T-helper 2 cell treated with Interferon-gamma antibody and Interleukin-4, amounts not matched to agents 100 ng/mL and 5 ng/mL, for 36 hours (primary cell): Measurements from ENCODE around the gene HPCAL1. TPM values are rescaled to one million over a fixed set of nuclear protein-coding genes. Genes with fewer than 3 reads are reported as not detected.

Experiments used
- intact Hi-C: fragments of 100-400 bp; cut with micrococcal nuclease; formaldehyde crosslinking; loops from one replicate; pipeline ENCODE4 v1.15.1; 2023
- total RNA-seq: library from RNA; stranded (reverse); gene quantifications from 2 replicates; pipeline ENCODE4 v1.2.3, GENCODE V29; 2022

HPCAL1 gene
- total RNA-seq, 1 donor from 2014 or later = 69.4 TPM

GRCh38 chr2:10366601-10367270, 64.0 kb downstream of the HPCAL1 start:
- intact Hi-C loops = no loop called here

- intact Hi-C loops = no loop called here
Observed at GRCh38 chr2:10367472-10368439, 65.1 kb downstream of the HPCAL1 start.

DNA sequence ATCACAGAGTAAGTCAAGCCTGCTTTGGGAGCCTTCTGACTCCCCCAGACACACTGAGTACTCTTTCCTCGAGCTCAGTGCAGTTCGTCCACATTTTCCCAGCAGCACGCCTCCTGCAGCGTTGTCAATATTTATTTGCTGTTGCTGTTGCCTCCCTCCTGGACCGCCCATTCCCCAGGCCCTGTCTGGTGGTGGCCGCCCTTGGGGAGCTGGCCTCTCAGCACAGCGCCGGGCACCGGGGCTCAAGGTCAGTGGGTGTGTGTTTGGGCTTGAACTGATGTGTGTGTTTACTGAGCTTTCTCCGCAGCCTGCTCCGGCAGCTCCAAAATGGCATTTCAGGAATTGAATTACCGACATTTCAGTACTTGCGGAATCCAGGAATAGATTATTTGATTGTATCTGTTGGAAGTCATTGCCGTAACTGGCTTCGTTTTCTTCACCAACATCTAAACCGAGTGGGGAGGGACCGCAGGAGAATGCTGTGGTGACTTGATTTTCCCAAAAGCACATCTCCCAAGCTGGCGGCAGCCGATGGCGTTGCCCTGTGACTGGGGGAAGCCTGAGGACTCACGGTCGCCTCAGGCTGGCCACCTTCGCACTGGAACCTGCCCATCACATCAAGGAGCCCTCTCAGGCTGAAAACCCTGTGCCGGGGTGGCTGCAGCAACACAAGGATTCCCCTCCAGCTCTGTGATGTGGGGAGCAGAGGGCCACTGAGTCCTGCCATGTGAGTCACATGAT, 66.0 kb downstream of the HPCAL1 start:
- intact Hi-C loops = no loop called here

DNA sequence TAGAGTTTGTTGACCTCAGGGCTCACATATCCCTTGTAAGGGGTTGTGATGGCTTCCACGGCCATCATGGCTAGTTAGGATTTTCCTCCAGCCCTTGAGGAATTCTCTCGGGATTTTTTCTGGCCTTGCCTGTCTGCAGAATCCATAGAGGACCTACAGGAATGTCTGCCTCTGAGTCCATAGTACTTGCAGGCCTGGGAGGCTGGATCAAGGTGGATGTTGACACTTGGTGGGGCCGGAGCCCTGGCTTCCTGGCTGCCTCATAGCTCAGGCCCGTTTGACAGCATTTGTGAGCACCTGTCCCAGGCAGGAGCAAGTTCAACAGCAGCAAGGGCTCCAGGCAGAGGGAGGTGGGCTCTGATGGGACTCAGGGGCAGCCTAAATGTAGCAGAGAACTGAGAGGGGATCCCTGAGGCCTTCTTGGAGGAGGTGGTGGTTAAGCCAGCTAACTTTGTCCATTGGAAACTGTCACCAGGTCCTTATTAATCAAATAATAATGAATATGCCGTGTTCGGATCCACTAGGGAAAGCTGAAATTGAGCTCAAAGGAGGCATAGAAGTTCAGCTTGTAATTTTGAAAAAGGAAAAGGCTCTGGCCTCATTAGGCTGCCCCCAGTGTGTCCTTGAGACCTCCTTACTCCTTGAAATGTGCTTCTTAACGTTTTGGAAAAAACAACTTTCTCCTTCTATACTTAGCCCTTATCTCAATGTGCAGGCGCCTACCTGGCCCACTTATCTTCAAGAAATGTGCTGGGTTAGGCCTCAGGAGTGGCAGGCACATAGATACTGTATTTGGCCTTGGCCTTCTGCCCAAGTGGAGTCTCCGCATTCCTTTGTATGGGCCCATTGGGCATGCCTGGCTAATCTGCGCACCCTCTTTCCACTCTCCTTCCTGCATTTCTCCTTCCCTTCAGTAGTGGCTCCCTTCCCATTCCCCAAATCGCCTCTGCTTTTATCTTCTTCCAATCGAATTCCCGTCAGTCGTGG, 66.9 kb downstream of the HPCAL1 start:
- intact Hi-C loops = no loop called here

GRCh38 chr2:10370390-10370789, 67.7 kb downstream of the HPCAL1 start:
- intact Hi-C loops = no loop called here

DNA sequence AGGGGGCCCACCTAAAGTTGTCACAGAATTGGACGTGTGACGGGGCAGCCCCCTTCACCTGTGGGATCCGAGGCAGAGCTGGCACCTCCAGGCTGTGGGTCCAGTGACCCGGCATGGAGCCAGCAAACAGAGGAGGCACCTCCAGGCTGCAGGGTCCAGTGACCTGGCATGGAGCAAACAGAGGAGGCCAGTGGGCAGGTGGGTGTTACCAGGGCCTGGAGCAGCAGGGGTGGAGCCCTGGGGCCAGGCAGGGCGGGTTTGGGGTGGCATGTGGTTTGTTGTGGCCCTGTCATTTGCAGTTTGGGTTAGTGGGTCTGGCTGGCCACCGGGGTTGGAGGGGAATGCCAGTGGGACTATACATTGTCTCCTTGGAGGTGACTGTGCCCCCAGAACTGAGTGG, 68.2 kb downstream of the HPCAL1 start:
- intact Hi-C loops = no loop called here

GRCh38 chr2:10371441-10372196, 68.9 kb downstream of the HPCAL1 start:
- intact Hi-C loops = no loop called here

- intact Hi-C loops = no loop called here
Observed at GRCh38 chr2:10372203-10372861, 69.6 kb downstream of the HPCAL1 start.

- intact Hi-C loops = no loop called here
Observed at GRCh38 chr2:10372862-10373240, 70.1 kb downstream of the HPCAL1 start.

- intact Hi-C loops = no loop called here
Observed at GRCh38 chr2:10373931-10374330, 71.2 kb downstream of the HPCAL1 start.

- intact Hi-C loops = no loop called here
Observed at GRCh38 chr2:10374362-10374943, 71.7 kb downstream of the HPCAL1 start.

GRCh38 chr2:10375570-10376281, 73.0 kb downstream of the HPCAL1 start:
- intact Hi-C loops = no loop called here

DNA sequence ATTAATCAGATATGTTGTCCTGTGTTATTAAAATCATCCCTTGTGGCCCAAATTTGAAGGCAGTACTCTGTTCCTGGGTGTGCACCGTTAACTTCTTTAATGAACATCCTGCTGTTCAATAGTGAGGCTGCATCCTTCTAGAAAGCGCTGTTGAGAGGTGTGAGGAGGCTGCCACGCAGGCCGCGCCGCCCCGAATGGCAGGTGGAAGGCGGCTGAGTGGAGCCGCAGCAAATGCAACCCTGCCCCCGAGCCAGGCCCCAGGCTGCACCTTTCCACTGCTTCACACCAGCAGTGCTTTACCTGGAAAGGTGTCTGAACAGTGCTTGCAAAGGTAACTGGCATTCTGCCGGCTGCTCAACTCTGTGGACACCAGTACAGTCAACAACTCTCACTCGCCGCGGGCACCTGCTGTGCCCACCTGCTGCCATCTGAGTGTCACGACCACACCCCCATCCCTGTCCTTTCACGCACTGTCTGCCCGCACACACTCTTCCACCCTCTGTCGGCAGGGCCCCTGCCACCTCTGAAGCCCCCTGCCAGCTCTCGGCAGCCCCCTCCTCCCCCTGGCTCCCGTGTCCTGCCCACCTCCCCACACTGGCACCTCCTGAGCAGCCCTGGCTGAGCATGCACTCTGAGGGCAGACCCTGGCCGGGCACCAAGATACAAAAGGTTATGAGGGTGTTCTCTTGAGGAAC, 74.5 kb downstream of the HPCAL1 start:
- intact Hi-C loops = no loop called here

- intact Hi-C loops = no loop called here
Observed at GRCh38 chr2:10377747-10378085, 75.0 kb downstream of the HPCAL1 start.

GRCh38 chr2:10378189-10378588, 75.5 kb downstream of the HPCAL1 start:
- intact Hi-C loops = no loop called here

DNA sequence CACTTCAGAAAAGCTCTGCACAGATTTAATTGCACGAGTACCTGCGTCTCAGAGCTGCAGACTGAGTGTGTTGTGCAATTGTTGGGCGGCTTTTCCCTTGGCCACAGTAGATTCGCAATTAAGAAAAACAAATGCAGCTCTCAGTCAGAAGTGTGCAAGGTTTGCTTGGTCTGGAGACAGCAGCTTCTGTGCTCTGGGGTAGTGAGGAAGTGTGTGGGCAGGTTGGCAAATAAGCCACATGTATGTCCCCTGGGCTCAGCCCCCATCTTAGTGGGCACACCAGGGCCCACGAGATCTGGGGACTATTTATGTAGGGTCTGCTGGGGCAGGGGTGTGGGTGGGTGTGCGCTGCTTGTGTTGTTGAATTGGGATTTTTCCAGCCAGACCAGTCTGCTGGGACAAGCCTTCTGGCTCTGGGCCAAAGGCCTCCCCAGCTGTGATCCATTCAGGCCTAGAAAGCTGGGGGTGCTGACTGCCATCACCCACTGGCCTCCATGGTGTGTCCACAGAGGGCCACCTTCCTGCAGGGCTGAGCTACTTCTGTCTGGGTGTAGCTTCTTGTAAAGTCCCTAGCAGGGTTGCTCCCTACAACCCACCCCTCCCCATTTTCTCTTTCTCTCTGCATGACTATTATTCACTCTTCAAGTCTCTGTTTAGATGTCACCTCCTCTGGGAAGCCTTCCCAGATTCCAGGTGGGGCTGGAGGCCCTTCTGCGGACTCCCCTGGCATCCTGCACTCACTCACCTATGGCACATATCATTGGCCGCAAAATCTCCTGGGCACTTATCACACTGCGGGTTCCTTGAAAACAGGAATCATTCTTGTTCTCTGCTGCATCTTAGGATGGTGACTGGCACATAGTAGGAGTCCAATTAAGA, 77.6 kb downstream of the HPCAL1 start:
- intact Hi-C loops = no loop called here

GRCh38 chr2:10381997-10382353, 79.3 kb downstream of the HPCAL1 start:
- intact Hi-C loops = loop anchor here (1.0 kb wide), 1 partner anchor 26 kb away; no protein-coding TSS in a partner anchor
